ENCODE data around the gene IL17B.
"Not testable (repeated sequence)": the region's sequence is repeated elsewhere in the genome, so short reads cannot be mapped to it uniquely, and the experiment has no call there.

Gene IL17B

DNA sequence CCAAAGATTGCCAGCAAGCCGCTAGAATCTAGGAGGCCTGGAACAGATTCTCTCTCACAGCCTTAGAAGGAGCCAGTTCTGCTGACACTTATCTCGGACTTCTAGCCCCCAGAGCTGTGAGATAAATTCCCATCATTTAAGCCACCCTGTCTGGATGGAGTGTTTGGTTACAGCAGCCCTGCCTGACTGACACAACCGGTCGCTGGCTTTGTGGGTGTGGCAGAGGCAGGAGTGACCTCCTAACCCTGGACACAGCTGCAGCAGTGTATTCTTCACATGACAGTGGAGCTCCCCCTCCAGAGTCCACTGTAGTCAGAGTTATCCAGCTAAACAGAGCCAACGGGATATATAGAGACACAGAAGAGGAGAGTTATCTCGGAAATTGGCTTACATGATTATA, 21.2 kb upstream of the IL17B start:
- no peak for DNase-seq (ENCODE audit: low read depth in 2 of 2)

DNA sequence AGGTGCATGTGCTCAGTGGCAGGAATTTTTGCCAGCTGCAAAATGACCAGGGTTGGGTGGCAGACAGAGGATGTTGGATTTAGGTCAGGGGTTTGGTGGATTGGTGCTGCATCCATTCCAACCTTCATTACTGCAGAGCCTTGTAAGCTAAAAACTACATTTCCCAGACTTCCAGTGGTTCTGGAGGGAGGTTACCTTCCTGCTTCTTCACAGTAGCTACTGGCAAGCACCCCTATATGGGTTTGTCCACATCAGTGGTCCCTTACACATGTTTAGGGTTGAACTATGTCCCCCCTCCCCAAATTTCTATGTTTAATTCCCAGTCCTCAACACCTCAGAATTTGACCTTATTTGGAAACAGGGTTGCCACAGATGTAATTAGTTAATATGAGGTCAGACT, 20.7 kb upstream of the IL17B start:
- no peak for DNase-seq (ENCODE audit: low read depth in 2 of 2)

DNA sequence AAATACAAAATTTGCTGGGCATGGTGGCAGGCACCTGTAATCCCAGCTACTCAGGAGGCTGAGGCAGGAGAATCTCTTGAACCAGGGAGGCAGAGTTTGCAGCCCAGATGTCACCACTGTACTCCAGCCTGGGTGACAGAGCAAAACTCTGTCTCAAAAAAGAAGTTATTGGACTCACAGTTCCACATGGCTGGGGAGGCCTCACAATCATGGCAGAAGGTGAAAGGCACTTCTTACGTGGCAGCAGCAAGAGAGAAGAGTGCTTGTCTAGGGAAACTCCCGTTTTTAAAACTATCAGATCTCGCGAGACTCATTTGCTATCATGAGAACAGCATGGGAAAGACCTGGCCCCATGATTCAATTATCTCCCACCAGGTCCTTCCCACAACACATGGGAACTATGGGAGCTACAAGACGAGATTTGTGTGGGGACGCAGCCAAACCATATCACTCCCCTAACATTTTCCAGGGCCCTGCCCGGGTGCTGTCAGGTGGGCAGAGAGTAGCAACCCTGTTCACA, 19.7 kb upstream of the IL17B start:
- DNase-seq (ENCODE audit: low read depth in 2 of 2) = not testable (repeated sequence)

DNA sequence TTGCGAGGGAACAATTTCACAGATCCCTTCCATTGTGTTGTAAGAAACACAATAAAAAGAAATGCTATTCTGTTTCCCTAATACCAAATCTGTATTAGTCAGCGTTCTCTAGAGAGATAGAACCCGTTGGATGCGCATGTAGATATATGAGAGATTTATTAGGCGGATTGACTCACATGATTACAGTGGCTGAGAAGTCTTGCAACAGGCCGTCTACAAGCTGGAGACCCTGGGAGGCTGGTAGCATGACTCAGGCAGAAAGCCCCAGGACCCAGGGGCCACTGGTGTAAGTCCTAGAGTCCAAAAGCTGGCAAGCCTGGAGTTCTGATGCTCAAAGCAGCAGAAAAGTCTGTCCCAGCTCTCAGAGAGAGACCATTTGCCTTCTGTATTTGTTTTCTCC, 18.4 kb upstream of the IL17B start:
- no peak for DNase-seq (ENCODE audit: low read depth in 2 of 2)

- not testable (repeated sequence) for DNase-seq (ENCODE audit: low read depth in 2 of 2)
Observed at GRCh38 chr5:149394996-149395395, 15.9 kb upstream of the IL17B start.

- no peak for DNase-seq (ENCODE audit: low read depth in 2 of 2)
Observed at GRCh38 chr5:149392718-149393117, 13.6 kb upstream of the IL17B start.

DNA sequence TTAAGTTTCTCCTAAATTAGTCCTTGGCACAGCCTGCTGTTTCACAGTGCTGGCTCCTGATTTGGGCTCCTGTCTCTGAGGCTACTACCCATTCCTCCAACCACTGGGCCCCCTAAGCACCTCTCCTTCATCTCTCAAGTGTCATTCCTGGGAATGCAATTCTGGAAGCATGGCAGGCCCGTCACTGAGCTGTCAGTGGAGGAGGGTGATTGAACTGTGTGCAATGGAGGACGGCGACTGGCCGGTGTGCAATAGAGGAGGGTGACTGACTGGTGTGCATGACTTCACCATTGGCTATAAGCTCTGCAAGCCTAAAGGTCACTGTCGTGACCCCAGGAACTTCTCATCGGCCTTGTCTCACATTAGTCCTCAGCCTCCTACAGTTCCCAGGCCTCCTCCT, 12.4 kb upstream of the IL17B start:
- DNase-seq (ENCODE audit: low read depth in 2 of 2) = no peak

DNA sequence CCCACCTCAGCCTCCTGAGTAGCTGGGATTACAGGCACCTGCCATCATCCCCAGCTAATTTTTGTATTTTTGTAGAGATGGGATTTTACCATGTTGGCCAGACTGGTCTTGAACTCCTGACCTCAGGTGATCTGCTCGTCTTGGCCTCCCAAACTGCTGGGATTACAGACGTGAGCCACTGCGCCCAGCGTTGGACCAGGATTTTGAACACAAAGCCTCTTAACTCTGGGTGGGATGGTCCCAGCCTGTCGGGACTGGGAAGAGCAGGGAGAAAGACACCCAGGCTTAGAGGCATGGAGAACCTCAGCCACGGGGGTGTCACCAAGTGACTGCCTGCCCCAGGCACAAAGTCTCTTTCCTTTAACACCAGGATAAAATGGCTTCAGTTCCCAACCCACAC, 12.0 kb upstream of the IL17B start:
- not testable (repeated sequence) for DNase-seq (ENCODE audit: low read depth in 2 of 2)

DNA sequence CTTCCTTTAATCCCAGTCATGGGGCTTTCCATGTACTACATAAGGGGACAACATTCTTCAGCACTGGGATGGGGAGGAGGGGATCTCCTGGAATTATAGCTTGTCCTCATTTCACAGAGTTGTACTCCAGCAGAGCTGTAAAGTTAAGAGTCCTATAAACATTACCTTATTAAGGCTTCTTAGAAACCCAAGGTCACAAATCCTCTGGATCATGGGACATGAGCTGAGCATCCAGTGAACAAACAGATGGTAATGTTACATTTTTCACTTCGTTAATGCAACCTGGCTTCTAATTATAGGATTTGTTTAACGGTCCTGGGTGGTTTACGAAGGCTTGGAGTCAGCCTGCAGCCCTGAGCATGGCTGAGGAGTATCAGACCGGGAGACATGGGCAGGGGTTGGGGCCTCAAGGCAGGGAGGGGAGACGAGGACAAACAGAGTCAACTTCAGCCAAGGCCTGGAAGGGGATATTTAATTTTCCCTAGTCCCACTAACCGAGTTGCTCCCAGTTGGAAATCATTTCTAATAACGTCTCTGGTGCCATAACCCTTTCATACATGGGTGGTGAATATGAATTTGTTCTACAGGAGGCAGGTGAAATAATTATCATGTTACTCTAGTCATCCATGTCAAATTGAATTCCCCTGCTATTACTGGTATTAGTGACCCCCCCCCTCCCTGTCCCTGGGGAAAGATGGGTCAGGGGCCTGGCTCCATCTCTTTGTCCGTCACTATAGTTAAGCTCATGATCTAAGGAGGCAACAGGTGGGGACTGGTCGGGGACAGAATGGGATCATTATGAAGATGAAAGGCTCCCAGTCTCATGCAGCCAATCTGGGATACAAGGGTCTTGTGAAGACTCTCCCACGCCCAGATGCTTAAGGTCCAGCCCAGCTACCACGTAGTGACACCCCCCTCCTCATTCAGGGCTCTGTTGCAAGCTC, 10.7 kb upstream of the IL17B start:
- no peak for DNase-seq (ENCODE audit: low read depth in 2 of 2)

DNA sequence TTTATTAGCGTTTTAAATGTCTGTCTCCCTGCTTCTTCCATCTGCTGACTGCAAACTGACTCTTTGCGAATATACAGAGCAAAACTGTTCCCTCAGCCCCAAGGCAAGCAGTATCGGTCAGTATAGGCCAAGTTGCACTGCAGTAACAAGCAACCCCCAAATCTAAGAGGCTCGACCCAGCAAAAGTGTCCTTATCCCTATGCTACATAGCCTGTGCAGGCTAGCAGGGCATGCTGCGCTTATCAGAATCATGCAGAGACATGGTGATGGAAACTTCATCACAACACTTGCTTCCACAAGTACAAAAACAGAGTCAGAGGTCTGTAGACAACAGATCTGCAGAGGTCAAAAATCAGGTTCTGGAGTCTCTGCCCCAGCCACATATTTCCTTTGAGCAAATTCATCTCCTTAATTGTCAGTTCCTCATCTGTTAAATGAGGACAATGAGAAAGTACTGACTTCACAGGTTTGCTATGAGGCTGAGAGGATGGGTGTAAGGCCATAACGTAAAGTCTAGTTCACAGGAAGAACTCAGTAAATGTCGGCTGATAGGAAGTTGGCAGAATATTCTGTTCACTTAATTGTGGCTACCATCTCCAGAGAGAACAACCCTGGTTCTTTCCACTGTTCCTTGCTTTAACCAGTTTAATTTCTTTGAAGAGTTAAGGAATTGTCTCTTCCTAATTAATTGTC, 9.6 kb upstream of the IL17B start:
- no peak for DNase-seq (ENCODE audit: low read depth in 2 of 2)

DNA sequence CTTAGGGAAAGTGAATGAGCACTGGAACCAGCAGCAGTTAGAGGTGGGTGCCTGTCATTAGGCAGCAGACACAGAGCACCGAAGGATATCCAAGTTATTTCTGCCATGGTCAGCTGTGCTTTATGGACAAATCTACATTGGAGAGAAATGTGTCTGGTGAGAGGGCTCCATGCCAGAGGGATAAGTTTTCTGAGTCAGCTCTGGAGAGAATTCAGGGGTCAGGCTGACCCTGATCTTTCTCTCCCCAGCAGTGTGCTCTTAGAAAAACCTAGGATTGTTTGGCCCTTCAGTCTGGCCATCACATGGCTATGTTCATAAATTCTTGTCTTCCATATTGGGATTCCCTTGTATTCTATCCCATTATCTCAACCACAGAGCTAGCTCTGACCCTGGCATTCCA, 8.9 kb upstream of the IL17B start:
- no peak for DNase-seq (ENCODE audit: low read depth in 2 of 2)

- DNase-seq (ENCODE audit: low read depth in 2 of 2) = no peak
Observed at GRCh38 chr5:149387081-149387631, 8.1 kb upstream of the IL17B start.

- no peak for DNase-seq (ENCODE audit: low read depth in 2 of 2)
Observed at GRCh38 chr5:149386166-149386565, 7.1 kb upstream of the IL17B start.

DNA sequence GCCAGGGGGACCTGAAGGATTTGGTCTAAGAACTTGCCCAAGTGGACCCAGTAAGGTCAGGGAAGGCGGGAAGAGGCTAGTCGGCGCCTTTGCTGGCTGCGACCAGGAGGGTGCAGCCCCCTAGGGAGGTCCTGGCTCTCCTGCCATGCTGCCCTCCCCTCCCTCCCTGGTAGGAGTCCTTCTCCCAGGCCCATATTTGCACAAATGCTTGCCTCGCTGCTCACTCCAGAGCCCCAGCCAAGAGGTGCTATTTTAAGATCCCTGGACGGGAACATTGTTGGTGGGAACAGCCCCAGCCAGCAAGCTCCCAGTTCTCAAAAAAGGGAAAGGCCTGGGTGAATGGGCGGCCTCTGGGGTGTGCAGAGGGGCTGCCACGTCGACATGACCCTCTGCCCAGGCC, 4.3 kb upstream of the IL17B start:
- no peak for DNase-seq (ENCODE audit: low read depth in 2 of 2)

- no peak for DNase-seq (ENCODE audit: low read depth in 2 of 2)
Observed at GRCh38 chr5:149382517-149383220, 3.6 kb upstream of the IL17B start.

DNA sequence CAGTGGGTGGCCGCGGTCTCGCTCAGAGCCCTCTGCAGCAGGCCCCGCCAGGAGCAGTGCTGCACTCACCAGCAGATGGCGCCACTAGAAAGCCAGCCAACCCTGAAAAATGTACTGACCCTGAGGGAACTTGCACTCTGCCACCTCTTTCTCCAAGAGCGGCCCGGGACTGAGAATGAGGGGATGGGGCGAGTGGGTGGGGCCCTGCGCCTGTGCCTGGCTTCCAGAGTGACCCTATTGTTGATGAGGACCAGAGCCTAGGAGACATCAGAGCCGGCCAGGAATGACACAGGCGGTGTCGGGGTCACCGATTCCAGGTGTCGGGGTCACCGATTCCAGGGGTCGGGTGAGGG, 2.9 kb upstream of the IL17B start:
- peak; percentile 70 to 75 for DNase-seq (ENCODE audit: low read depth in 2 of 2)

GRCh38 chr5:149381261-149381985, 2.3 kb upstream of the IL17B start:
- DNase-seq (ENCODE audit: low read depth in 2 of 2) = no peak

DNA sequence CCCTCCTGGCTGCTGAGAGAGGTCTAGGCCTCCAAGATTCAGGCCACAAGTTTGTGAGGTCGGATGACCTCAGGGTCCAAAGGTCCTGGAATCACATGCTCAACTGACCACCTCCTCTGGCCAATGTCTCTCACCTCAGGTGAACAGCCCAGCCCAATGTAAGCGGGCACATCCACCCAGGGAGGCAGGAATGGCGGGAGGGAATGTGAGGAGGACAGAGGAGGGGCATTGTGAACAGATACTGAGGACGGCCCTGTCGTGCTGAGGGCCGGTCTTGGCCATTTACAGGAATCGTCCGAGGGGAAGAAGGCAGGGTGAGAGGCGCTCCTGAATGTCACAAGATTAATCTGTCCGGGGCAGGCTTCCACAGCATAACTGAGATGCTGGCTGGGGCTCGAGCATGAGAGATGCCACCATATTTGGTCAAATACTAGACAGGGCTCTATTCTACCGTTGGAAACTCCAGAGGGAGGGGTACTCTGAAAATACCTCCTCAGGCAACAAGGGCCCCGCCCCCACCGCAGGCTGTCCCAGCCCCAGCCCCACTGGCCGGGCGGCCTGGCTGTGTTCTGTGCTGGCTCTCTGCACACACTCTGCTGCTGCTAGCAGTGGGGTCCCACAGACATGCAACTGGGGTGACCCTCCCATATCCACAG, 1.5 kb upstream of the IL17B start:
- no peak for DNase-seq (ENCODE audit: low read depth in 2 of 2)

GRCh38 chr5:149379818-149380374, 804 bp upstream of the IL17B start:
- no peak for DNase-seq (ENCODE audit: low read depth in 2 of 2)

DNA sequence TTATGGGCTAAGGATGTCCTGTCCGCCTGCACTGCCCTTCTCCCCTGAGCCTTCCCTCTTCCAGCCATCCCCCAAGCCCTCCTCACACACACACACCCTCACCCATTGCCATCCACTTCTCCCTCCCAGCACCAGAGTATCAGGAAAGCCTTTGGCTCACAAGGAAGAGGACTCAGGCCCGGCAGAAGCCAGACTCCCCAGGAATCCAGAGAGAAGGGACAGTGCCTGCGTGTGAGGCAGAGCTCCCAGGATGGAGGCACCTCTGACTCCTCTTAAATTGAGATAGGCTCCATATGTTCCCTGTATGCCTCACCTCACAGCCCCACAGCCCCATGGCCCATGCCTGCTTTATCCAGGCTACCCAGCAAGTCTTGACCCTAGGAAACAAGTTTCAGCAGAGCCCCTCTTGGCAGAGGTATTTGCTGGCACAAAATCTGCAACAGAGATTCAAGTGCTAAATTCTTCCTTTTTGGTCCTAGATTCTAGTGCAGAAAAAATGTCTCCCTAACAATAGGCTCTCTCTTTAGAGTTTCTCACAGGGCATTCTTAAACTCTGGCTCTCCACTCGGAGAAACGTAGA, 761 bp downstream of the IL17B start:
- DNase-seq (ENCODE audit: low read depth in 2 of 2) = no peak
